NCI-H2029 (cell line): ENCODE results near the gene GATA3.

Source experiments
- DNase-seq: peaks from one replicate; lab custom pipeline; 2025; lab: John Stamatoyannopoulos, UW

The GATA3 gene

GRCh38 chr10:8064436-8064835 is 9.9 kb downstream of the GATA3 start:
- no peak for DNase-seq

GRCh38 chr10:8065651-8066050 is 11.2 kb downstream of the GATA3 start:
- DNase-seq, result no peak

GRCh38 chr10:8066124-8066523 is 11.6 kb downstream of the GATA3 start:
- no peak for DNase-seq

- DNase-seq, result no peak
These were observed 12.3 kb downstream of the GATA3 start for GRCh38 chr10:8066797-8067196.

- DNase-seq, result no peak
These were observed 14.6 kb downstream of the GATA3 start for GRCh38 chr10:8069108-8069507.

- no peak for DNase-seq
These were observed 15.1 kb downstream of the GATA3 start for GRCh38 chr10:8069627-8070026.

GRCh38 chr10:8070440-8070839 is 16.0 kb downstream of the GATA3 start:
- DNase-seq, result no peak

GRCh38 chr10:8071006-8071405 is 16.5 kb downstream of the GATA3 start:
- no peak for DNase-seq

GRCh38 chr10:8071666-8072065 is 17.2 kb downstream of the GATA3 start:
- no peak for DNase-seq

GRCh38 chr10:8072211-8072610 is 17.7 kb downstream of the GATA3 start:
- DNase-seq, result no peak

GRCh38 chr10:8073691-8074416 is 19.4 kb downstream of the GATA3 start:
- no peak for DNase-seq

- DNase-seq, result no peak
These were observed 20.4 kb downstream of the GATA3 start for GRCh38 chr10:8074881-8075280.

GRCh38 chr10:8075282-8076260 is 21.1 kb downstream of the GATA3 start:
- DNase-seq, result no peak

- no peak for DNase-seq
These were observed 22.4 kb downstream of the GATA3 start for GRCh38 chr10:8076933-8077332.

GRCh38 chr10:8078027-8078426 is 23.5 kb downstream of the GATA3 start:
- no peak for DNase-seq

- no peak for DNase-seq
These were observed 24.6 kb downstream of the GATA3 start for GRCh38 chr10:8079126-8079525.

- no peak for DNase-seq
These were observed 30.3 kb downstream of the GATA3 start for GRCh38 chr10:8084799-8085198.

GRCh38 chr10:8085251-8085650 is 30.8 kb downstream of the GATA3 start:
- DNase-seq, result no peak

- no peak for DNase-seq
These were observed 31.8 kb downstream of the GATA3 start for GRCh38 chr10:8086315-8086714.

GRCh38 chr10:8088504-8088903 is 34.0 kb downstream of the GATA3 start:
- no peak for DNase-seq

GRCh38 chr10:8092428-8092827 is 37.9 kb downstream of the GATA3 start:
- DNase-seq, result no peak

- no peak for DNase-seq
These were observed 41.5 kb downstream of the GATA3 start for GRCh38 chr10:8095959-8096358.

GRCh38 chr10:8096931-8097330 is 42.4 kb downstream of the GATA3 start:
- DNase-seq, result no peak
